Astrocyte (in vitro differentiated cells and primary cell): ENCODE measurements around the gene CENPU. TPM values are rescaled to one million over a fixed set of nuclear protein-coding genes. Genes with fewer than 3 reads are reported as not detected.

Experiments
- DNase-seq: peaks from one replicate; pipeline ENCODE4 v3.0.0-alpha.2; 2010; ENCODE audit warnings: low read depth
- FAIRE-seq: peaks from 2 replicates; lab custom pipeline; 2011; peaks lifted over from hg19 to GRCh38; lab: Jason Lieb, UNC
- H2AFZ ChIP-seq: 2 replicates; pipeline ENCODE4 v1.6.0; 2012; ENCODE audit warnings: low read depth, low read length, inconsistent platforms
- H3K27ac ChIP-seq: 2 replicates; pipeline ENCODE4 v1.5.1; 2011; ENCODE audit warnings: low read depth, low read length, inconsistent platforms
- H3K27me3 ChIP-seq: 2 replicates; pipeline ENCODE4 v1.6.0; 2011; ENCODE audit warnings: low read length, inconsistent platforms; ENCODE audit not compliant: insufficient read depth
- H3K36me3 ChIP-seq: 2 replicates; pipeline ENCODE4 v1.5.1; 2011; ENCODE audit warnings: low read length, inconsistent platforms; ENCODE audit not compliant: insufficient read depth
- H3K4me1 ChIP-seq: 2 replicates; pipeline ENCODE4 v1.5.1; 2011; ENCODE audit warnings: low read length, inconsistent platforms; ENCODE audit not compliant: insufficient read depth
- H3K4me2 ChIP-seq: 2 replicates; pipeline ENCODE4 v1.6.0; 2012; ENCODE audit warnings: low read length, inconsistent platforms
- H3K4me3 ChIP-seq: 2 replicates; pipeline ENCODE4 v1.5.1; 2011; ENCODE audit warnings: low read depth, mild to moderate bottlenecking, low read length, inconsistent platforms; ENCODE audit not compliant: insufficient read depth
- H3K79me2 ChIP-seq: 2 replicates; pipeline ENCODE4 v1.6.0; 2012; ENCODE audit warnings: mild to moderate bottlenecking, low read length, inconsistent platforms; ENCODE audit not compliant: insufficient read depth
- H3K9ac ChIP-seq: 2 replicates; pipeline ENCODE4 v1.6.0; 2012; ENCODE audit warnings: mild to moderate bottlenecking, low read length, inconsistent platforms
- H3K9me3 ChIP-seq: 2 replicates; pipeline ENCODE4 v1.5.1; 2012; ENCODE audit warnings: low read depth, mild to moderate bottlenecking, low read length, inconsistent platforms; ENCODE audit not compliant: insufficient read depth
- H4K20me1 ChIP-seq: 2 replicates; pipeline ENCODE4 v1.6.0; 2012; ENCODE audit warnings: low read length, inconsistent platforms; ENCODE audit not compliant: insufficient read depth
- H3K27ac Mint-ChIP-seq: one replicate; pipeline ENCODE4 v1.8.0; 2021; ENCODE audit warnings: mild to moderate bottlenecking, mixed read lengths; ENCODE audit not compliant: unreplicated experiment
- H3K27me3 Mint-ChIP-seq: one replicate; pipeline ENCODE4 v1.8.0; 2021; ENCODE audit warnings: low read depth, mixed read lengths; ENCODE audit not compliant: unreplicated experiment
- H3K36me3 Mint-ChIP-seq: one replicate; pipeline ENCODE4 v1.8.0; 2021; ENCODE audit warnings: low read depth, mixed read lengths; ENCODE audit not compliant: unreplicated experiment
- H3K4me1 Mint-ChIP-seq: one replicate; pipeline ENCODE4 v1.8.0; 2021; ENCODE audit warnings: low read depth, mixed read lengths; ENCODE audit not compliant: unreplicated experiment
- H3K4me3 Mint-ChIP-seq: one replicate; pipeline ENCODE4 v1.8.0; 2021; ENCODE audit warnings: mild to moderate bottlenecking, moderate library complexity, mixed read lengths; ENCODE audit not compliant: unreplicated experiment
- H3K9me3 Mint-ChIP-seq: one replicate; pipeline ENCODE4 v1.8.0; 2021; ENCODE audit warnings: mild to moderate bottlenecking, mixed read lengths; ENCODE audit not compliant: unreplicated experiment
- EZH2 ChIP-seq: IDR thresholded peaks from 2 replicates; pipeline ENCODE4 v1.6.1; 2012; ENCODE audit warnings: mild to moderate bottlenecking, low read length, inconsistent platforms; ENCODE audit not compliant: insufficient read depth
- total RNA-seq: library from RNA; stranded (reverse); gene quantifications from 2 replicates; pipeline ENCODE4 v1.2.1, GENCODE V29; 2021
- TF ChIP-seq, protein P1 (sequence below): IDR thresholded peaks from 2 replicates; pipeline ENCODE4 v1.5.1; 2011; ENCODE audit warnings: low read depth, mild to moderate bottlenecking, inconsistent platforms, low read length, moderate library complexity; ENCODE audit not compliant: insufficient read depth

CENPU gene
- total RNA-seq, 1 donor from 2014 or later, result 6.0 TPM

GRCh38 chr4:184651899-184652298 is 82.0 kb downstream of the CENPU start:
- Histone ChIP-seq H2AFZ (no peak overlapping the region), H3K4me2 (no peak overlapping the region), H3K9ac (no peak overlapping the region), H3K79me2 (peaks cover 35% of the 10 kb centered on the region), H3K27me3 (no peaks in the 10 kb centered on the region), H3K4me1 (peaks cover 23% of the 10 kb centered on the region), H4K20me1 (peaks cover 17% of the 10 kb centered on the region), H3K36me3 (no peaks in the 10 kb centered on the region), H3K27ac (no peak overlapping the region), H3K4me3 (no peak overlapping the region), H3K9me3 (no peaks in the 10 kb centered on the region)
- peaks cover 10% of the 10 kb centered on the region for H3K4me1 Mint-ChIP-seq
- H3K4me3 Mint-ChIP-seq, result peak overlapping the region; percentile 51
- H3K27ac Mint-ChIP-seq, result no peak overlapping the region
- TF ChIP-seq, protein P1, sequence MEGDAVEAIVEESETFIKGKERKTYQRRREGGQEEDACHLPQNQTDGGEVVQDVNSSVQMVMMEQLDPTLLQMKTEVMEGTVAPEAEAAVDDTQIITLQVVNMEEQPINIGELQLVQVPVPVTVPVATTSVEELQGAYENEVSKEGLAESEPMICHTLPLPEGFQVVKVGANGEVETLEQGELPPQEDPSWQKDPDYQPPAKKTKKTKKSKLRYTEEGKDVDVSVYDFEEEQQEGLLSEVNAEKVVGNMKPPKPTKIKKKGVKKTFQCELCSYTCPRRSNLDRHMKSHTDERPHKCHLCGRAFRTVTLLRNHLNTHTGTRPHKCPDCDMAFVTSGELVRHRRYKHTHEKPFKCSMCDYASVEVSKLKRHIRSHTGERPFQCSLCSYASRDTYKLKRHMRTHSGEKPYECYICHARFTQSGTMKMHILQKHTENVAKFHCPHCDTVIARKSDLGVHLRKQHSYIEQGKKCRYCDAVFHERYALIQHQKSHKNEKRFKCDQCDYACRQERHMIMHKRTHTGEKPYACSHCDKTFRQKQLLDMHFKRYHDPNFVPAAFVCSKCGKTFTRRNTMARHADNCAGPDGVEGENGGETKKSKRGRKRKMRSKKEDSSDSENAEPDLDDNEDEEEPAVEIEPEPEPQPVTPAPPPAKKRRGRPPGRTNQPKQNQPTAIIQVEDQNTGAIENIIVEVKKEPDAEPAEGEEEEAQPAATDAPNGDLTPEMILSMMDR, result no peak
- TF ChIP-seq EZH2, result no peak
- no peaks in the 10 kb centered on the region for H3K27me3 Mint-ChIP-seq
- no peaks in the 10 kb centered on the region for H3K36me3 Mint-ChIP-seq
- FAIRE-seq, result no peak
- DNase-seq, result no peak
- H3K9me3 Mint-ChIP-seq, result no peaks in the 10 kb centered on the region

GRCh38 chr4:184649971-184650855 is 83.7 kb downstream of the CENPU start:
- no peaks in the 10 kb centered on the region for H3K36me3 Mint-ChIP-seq
- TF ChIP-seq, protein P1, result no peak
- TF ChIP-seq EZH2, result no peak
- no peak for FAIRE-seq
- no peaks in the 10 kb centered on the region for H3K9me3 ChIP-seq
- peak overlapping the region; percentile 91 for H3K4me3 Mint-ChIP-seq
- no peaks in the 10 kb centered on the region for H3K9me3 Mint-ChIP-seq
- H4K20me1 ChIP-seq, result peaks cover 21% of the 10 kb centered on the region
- H3K27ac Mint-ChIP-seq, result peak overlapping the region; percentile 35
- H3K79me2 ChIP-seq, result peaks cover 52% of the 10 kb centered on the region
- peak overlapping the region; percentile 83 for H3K4me3 ChIP-seq
- no peaks in the 10 kb centered on the region for H3K27me3 Mint-ChIP-seq
- no peaks in the 10 kb centered on the region for H3K27me3 ChIP-seq
- H2AFZ ChIP-seq, result peak overlapping the region; percentile 79
- peaks cover 5% of the 10 kb centered on the region for H3K36me3 ChIP-seq
- DNase-seq, result peak; percentile 42
- H3K9ac ChIP-seq, result peak overlapping the region; percentile 95
- peaks cover 18% of the 10 kb centered on the region for H3K4me1 Mint-ChIP-seq
- H3K4me1 ChIP-seq, result peaks cover 25% of the 10 kb centered on the region
- H3K4me2 ChIP-seq, result peak overlapping the region; percentile 89
- peak overlapping the region; percentile 96 for H3K27ac ChIP-seq
